WTC11 (cell line): ENCODE measurements around the gene NIPA2. TPM values are rescaled to one million over a fixed set of nuclear protein-coding genes. Genes with fewer than 3 reads are reported as not detected.

Experiments
- ATAC-seq: fragments of 200-7000 bp; cut with Tn5 transposase; 2 replicates; pipeline ENCODE4 v1.10.0; 2021; ENCODE audit warnings: mild to moderate bottlenecking, moderate library complexity
- CTCF ChIA-PET: fragments of 300-600 bp; sonication (Branson Sonifier 250); formaldehyde crosslinking; loops from one replicate; lab custom pipeline; 2021; ENCODE audit warnings: antibody characterized with exemption; lab: Charles Lee
- POLR2A ChIA-PET: fragments of 350-600 bp; sonication (Branson Sonifier 250); formaldehyde crosslinking; loops from one replicate; lab custom pipeline; 2021; ENCODE audit warnings: antibody characterized with exemption; lab: Charles Lee
- DNase-seq: peaks from one replicate; pipeline ENCODE4 v3.0.0; 2021; ENCODE audit warnings: low spot score
- H3K27ac Mint-ChIP-seq: 2 replicates; pipeline ENCODE4 v1.8.0; 2021; ENCODE audit warnings: mixed read lengths
- H3K27me3 Mint-ChIP-seq: 2 replicates; pipeline ENCODE4 v1.8.0; 2021; ENCODE audit warnings: low read depth, mild to moderate bottlenecking, moderate library complexity, mixed read lengths
- H3K36me3 Mint-ChIP-seq: 2 replicates; pipeline ENCODE4 v1.8.0; 2021; ENCODE audit warnings: mixed read lengths
- H3K4me1 Mint-ChIP-seq: 2 replicates; pipeline ENCODE4 v1.8.0; 2022; ENCODE audit warnings: mixed read lengths
- H3K4me3 Mint-ChIP-seq: 2 replicates; pipeline ENCODE4 v1.8.0; 2021; ENCODE audit warnings: mild to moderate bottlenecking, moderate library complexity, mixed read lengths
- H3K9me3 Mint-ChIP-seq: 2 replicates; pipeline ENCODE4 v1.8.0; 2021; ENCODE audit warnings: mixed read lengths
- CBFB ChIP-seq: sonication (generic); formaldehyde crosslinking; IDR thresholded peaks from 2 replicates; pipeline ENCODE4 v1.8.1; 2022; ENCODE audit warnings: mild to moderate bottlenecking, low read depth, missing genetic modification reagents
- ESRRA ChIP-seq: sonication (generic); formaldehyde crosslinking; IDR thresholded peaks from 2 replicates; pipeline ENCODE4 v1.8.1; 2022; ENCODE audit warnings: mild to moderate bottlenecking, missing genetic modification reagents, borderline replicate concordance
- FOXP1 ChIP-seq: sonication (generic); formaldehyde crosslinking; IDR thresholded peaks from 2 replicates; pipeline ENCODE4 v1.8.0; 2022; ENCODE audit warnings: missing genetic modification reagents, mild to moderate bottlenecking, moderate library complexity, borderline replicate concordance
- GRHL2 ChIP-seq: fragments of 250-450 bp; sonication (Bioruptor Pico); IDR thresholded peaks from 2 replicates; pipeline ENCODE4 v1.8.0; 2022; ENCODE audit warnings: mild to moderate bottlenecking, moderate library complexity; ENCODE audit not compliant: insufficient replicate concordance, severe bottlenecking
- JAZF1 ChIP-seq: fragments of 250-450 bp; sonication (Bioruptor Pico); IDR thresholded peaks from 2 replicates; pipeline ENCODE4 v1.9.0; 2021; ENCODE audit warnings: moderate library complexity, mild to moderate bottlenecking, inconsistent platforms
- MYBL2 ChIP-seq: sonication (generic); formaldehyde crosslinking; IDR thresholded peaks from 2 replicates; pipeline ENCODE4 v1.8.1; 2023; ENCODE audit warnings: mild to moderate bottlenecking, moderate library complexity, missing genetic modification reagents
- NFATC4 ChIP-seq: fragments of 250-450 bp; sonication (Bioruptor Pico); IDR thresholded peaks from 2 replicates; pipeline ENCODE4 v1.9.0; 2021; ENCODE audit warnings: mild to moderate bottlenecking
- NR1H2 ChIP-seq: sonication (generic); formaldehyde crosslinking; IDR thresholded peaks from 2 replicates; pipeline ENCODE4 v1.9.0; 2021; ENCODE audit warnings: mild to moderate bottlenecking, moderate library complexity, missing genetic modification reagents
- SMAD4 ChIP-seq: sonication (generic); formaldehyde crosslinking; IDR thresholded peaks from 2 replicates; pipeline ENCODE4 v1.8.0; 2022; ENCODE audit warnings: mild to moderate bottlenecking, missing genetic modification reagents
- SP1 ChIP-seq: sonication (generic); formaldehyde crosslinking; conservative IDR thresholded peaks from 2 replicates; pipeline ENCODE4 v1.8.1; 2022; ENCODE audit warnings: missing genetic modification reagents
- ZNF232 ChIP-seq: sonication (generic); formaldehyde crosslinking; IDR thresholded peaks from 2 replicates; pipeline ENCODE4 v1.8.0; 2022; ENCODE audit warnings: mild to moderate bottlenecking, missing genetic modification reagents
- ZNF416 ChIP-seq: fragments of 250-450 bp; sonication (Bioruptor Pico); IDR thresholded peaks from 2 replicates; pipeline ENCODE4 v1.9.0; 2021; ENCODE audit warnings: mild to moderate bottlenecking, inconsistent platforms
- ZNF423 ChIP-seq: fragments of 250-450 bp; sonication (Bioruptor Pico); IDR thresholded peaks from 2 replicates; pipeline ENCODE4 v2.1.2; 2022; ENCODE audit warnings: mild to moderate bottlenecking, moderate library complexity
- total RNA-seq: library from RNA; stranded (reverse); gene quantifications from 3 replicates; pipeline ENCODE4 v1.2.3, GENCODE V29; 2021
- TF ChIP-seq, protein P1 (sequence below): sonication (generic); formaldehyde crosslinking; IDR thresholded peaks from 2 replicates; pipeline ENCODE4 v1.8.1; 2023; ENCODE audit warnings: mild to moderate bottlenecking, missing genetic modification reagents
- TF ChIP-seq, protein P2 (sequence below): sonication (generic); formaldehyde crosslinking; conservative IDR thresholded peaks from 2 replicates; pipeline ENCODE4 v1.8.1; 2022; ENCODE audit warnings: mild to moderate bottlenecking, missing genetic modification reagents
- TF ChIP-seq, protein P3 (sequence below): fragments of 250-450 bp; sonication (Bioruptor Pico); IDR thresholded peaks from 2 replicates; pipeline ENCODE4 v1.8.0; 2021; ENCODE audit warnings: mild to moderate bottlenecking
- TF ChIP-seq, protein P4 (sequence below): fragments of 250-450 bp; sonication (Bioruptor Pico); IDR thresholded peaks from 2 replicates; pipeline ENCODE4 v2.1.2; 2022; ENCODE audit warnings: mild to moderate bottlenecking, moderate library complexity
- TF ChIP-seq, protein P5 (sequence below): sonication (generic); formaldehyde crosslinking; IDR thresholded peaks from 2 replicates; pipeline ENCODE4 v1.8.0; 2022; ENCODE audit warnings: missing genetic modification reagents
- TF ChIP-seq, protein P6 (sequence below): sonication (generic); formaldehyde crosslinking; IDR thresholded peaks from 2 replicates; pipeline ENCODE4 v1.8.1; 2022; ENCODE audit warnings: low read depth, missing genetic modification reagents, borderline replicate concordance
- TF ChIP-seq, protein P7 (sequence below): sonication (generic); formaldehyde crosslinking; conservative IDR thresholded peaks from 2 replicates; pipeline ENCODE4 v1.8.1; 2023; ENCODE audit warnings: mild to moderate bottlenecking, low read depth, missing genetic modification reagents, moderate library complexity

Gene NIPA2
- total RNA-seq, 1 experiment from 2014 or later = 79.5 TPM

DNA sequence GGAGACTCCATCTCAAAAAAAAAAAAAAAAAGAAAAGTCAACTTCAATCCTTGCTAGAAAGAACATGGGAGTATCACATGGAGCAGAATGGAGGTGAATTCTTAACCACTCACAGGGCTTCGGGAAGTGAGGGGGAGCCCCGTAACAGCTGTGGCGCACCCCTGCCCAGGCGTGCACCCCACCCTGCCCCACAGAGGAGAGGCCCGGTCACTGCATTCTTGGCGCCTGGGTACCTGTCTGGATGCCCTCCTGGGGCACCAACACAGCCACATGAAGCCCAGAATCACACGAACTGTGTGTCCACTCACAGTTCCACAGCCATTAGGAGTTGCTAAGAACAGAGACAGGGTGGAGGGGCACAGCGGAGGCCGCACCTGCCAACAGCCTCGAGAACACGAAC, 51.8 kb downstream of the NIPA2 start:
- POLR2A ChIA-PET = no interaction called here
- no peaks in the 10 kb centered on the region for H3K9me3 Mint-ChIP-seq
- H3K36me3 Mint-ChIP-seq = peaks cover 27% of the 10 kb centered on the region; the same call in 1 of the 2 replicates
- ATAC-seq = no peak
- TF ChIP-seq, protein P1, sequence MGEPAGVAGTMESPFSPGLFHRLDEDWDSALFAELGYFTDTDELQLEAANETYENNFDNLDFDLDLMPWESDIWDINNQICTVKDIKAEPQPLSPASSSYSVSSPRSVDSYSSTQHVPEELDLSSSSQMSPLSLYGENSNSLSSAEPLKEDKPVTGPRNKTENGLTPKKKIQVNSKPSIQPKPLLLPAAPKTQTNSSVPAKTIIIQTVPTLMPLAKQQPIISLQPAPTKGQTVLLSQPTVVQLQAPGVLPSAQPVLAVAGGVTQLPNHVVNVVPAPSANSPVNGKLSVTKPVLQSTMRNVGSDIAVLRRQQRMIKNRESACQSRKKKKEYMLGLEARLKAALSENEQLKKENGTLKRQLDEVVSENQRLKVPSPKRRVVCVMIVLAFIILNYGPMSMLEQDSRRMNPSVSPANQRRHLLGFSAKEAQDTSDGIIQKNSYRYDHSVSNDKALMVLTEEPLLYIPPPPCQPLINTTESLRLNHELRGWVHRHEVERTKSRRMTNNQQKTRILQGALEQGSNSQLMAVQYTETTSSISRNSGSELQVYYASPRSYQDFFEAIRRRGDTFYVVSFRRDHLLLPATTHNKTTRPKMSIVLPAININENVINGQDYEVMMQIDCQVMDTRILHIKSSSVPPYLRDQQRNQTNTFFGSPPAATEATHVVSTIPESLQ (CRISPR knock-in tag) = no peak
- TF ChIP-seq, protein P2, sequence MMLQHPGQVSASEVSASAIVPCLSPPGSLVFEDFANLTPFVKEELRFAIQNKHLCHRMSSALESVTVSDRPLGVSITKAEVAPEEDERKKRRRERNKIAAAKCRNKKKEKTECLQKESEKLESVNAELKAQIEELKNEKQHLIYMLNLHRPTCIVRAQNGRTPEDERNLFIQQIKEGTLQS (CRISPR knock-in tag) = no peak
- TF ChIP-seq MYBL2 (no peak), NFATC4 (no peak)
- TF ChIP-seq, protein P3, sequence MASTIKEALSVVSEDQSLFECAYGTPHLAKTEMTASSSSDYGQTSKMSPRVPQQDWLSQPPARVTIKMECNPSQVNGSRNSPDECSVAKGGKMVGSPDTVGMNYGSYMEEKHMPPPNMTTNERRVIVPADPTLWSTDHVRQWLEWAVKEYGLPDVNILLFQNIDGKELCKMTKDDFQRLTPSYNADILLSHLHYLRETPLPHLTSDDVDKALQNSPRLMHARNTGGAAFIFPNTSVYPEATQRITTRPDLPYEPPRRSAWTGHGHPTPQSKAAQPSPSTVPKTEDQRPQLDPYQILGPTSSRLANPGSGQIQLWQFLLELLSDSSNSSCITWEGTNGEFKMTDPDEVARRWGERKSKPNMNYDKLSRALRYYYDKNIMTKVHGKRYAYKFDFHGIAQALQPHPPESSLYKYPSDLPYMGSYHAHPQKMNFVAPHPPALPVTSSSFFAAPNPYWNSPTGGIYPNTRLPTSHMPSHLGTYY (CRISPR knock-in tag) = no peak
- TF ChIP-seq, protein P4, sequence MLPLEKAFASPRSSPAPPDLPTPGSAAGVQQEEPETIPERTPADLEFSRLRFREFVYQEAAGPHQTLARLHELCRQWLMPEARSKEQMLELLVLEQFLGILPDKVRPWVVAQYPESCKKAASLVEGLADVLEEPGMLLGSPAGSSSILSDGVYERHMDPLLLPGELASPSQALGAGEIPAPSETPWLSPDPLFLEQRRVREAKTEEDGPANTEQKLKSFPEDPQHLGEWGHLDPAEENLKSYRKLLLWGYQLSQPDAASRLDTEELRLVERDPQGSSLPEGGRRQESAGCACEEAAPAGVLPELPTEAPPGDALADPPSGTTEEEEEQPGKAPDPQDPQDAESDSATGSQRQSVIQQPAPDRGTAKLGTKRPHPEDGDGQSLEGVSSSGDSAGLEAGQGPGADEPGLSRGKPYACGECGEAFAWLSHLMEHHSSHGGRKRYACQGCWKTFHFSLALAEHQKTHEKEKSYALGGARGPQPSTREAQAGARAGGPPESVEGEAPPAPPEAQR (CRISPR knock-in tag) = no peak
- TF ChIP-seq, all 79 proteins: peak for 0
- no peaks in the 10 kb centered on the region for H3K27me3 Mint-ChIP-seq
- H3K4me1 Mint-ChIP-seq = peaks cover under 1% of the 10 kb centered on the region; the same call in 1 of the 2 replicates
- CTCF ChIA-PET = interaction anchor here (0.7 kb wide), 1 partner anchor 32 kb away, joined by 4 read pairs; no protein-coding TSS in a partner anchor
- DNase-seq = no peak
- H3K4me3 Mint-ChIP-seq = no peak overlapping the region
- no peak overlapping the region for H3K27ac Mint-ChIP-seq

DNA sequence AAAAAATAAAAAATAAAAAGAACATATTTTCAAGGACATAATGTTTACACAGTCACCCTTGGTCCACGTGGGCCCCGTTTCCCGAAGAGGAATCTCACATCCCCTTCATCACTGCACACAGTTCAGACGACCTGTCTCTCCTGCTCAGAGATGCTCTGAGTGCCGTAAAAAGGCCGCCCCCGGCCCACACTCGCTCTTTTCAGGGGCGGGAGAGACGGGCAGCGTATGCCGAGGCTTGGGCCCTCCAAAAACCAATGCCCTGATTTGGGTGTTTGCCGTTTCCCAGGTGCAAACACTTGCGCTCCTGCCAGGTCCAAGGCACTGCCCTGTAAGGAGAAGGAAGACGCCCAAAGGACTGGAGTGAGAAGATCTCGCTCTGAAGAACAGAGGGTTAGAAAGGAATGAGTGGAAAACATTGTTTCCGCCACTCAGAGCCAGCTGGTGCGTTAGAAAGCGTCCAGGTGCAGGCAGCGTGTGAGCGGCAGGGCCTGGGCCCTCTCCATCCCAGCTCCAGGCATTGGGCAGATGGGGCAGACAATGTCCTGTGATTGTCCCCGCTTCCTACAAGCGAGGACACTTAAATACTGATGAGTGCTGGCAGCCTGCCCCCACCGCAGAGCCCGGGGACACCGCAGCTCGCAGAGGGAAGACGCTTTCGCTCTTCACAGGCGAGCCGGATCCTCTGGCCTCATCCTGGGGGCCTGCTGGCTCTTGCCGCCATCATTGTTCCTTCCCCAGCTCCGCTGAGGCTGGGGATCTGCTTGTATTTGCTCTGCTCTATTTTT, 53.2 kb downstream of the NIPA2 start:
- Mint-ChIP-seq H3K4me1 (no peaks in the 10 kb centered on the region), H3K27ac (peak overlapping the region; percentile 19; the same call in 1 of the 2 replicates), H3K36me3 (peaks cover 24% of the 10 kb centered on the region; the same call in 1 of the 2 replicates), H3K4me3 (no peak overlapping the region), H3K27me3 (no peaks in the 10 kb centered on the region), H3K9me3 (no peaks in the 10 kb centered on the region)
- CTCF ChIA-PET = interaction anchor here (1.0 to 1.1 kb wide), 2 partner anchors 7 to 72 kb away, joined by 3 read pairs; no protein-coding TSS in a partner anchor
- no peak for ATAC-seq
- no peak for DNase-seq
- POLR2A ChIA-PET = no interaction called here
- TF ChIP-seq, protein P2 (CRISPR knock-in tag) = no peak
- TF ChIP-seq, protein P5, sequence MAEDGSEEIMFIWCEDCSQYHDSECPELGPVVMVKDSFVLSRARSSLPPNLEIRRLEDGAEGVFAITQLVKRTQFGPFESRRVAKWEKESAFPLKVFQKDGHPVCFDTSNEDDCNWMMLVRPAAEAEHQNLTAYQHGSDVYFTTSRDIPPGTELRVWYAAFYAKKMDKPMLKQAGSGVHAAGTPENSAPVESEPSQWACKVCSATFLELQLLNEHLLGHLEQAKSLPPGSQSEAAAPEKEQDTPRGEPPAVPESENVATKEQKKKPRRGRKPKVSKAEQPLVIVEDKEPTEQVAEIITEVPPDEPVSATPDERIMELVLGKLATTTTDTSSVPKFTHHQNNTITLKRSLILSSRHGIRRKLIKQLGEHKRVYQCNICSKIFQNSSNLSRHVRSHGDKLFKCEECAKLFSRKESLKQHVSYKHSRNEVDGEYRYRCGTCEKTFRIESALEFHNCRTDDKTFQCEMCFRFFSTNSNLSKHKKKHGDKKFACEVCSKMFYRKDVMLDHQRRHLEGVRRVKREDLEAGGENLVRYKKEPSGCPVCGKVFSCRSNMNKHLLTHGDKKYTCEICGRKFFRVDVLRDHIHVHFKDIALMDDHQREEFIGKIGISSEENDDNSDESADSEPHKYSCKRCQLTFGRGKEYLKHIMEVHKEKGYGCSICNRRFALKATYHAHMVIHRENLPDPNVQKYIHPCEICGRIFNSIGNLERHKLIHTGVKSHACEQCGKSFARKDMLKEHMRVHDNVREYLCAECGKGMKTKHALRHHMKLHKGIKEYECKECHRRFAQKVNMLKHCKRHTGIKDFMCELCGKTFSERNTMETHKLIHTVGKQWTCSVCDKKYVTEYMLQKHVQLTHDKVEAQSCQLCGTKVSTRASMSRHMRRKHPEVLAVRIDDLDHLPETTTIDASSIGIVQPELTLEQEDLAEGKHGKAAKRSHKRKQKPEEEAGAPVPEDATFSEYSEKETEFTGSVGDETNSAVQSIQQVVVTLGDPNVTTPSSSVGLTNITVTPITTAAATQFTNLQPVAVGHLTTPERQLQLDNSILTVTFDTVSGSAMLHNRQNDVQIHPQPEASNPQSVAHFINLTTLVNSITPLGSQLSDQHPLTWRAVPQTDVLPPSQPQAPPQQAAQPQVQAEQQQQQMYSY (CRISPR knock-in tag) = no peak
- TF ChIP-seq, protein P6, sequence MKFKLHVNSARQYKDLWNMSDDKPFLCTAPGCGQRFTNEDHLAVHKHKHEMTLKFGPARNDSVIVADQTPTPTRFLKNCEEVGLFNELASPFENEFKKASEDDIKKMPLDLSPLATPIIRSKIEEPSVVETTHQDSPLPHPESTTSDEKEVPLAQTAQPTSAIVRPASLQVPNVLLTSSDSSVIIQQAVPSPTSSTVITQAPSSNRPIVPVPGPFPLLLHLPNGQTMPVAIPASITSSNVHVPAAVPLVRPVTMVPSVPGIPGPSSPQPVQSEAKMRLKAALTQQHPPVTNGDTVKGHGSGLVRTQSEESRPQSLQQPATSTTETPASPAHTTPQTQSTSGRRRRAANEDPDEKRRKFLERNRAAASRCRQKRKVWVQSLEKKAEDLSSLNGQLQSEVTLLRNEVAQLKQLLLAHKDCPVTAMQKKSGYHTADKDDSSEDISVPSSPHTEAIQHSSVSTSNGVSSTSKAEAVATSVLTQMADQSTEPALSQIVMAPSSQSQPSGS = no peak
- TF ChIP-seq ZNF423 (CRISPR knock-in tag) (no peak), FOXP1 (no peak), ZNF416 (CRISPR knock-in tag) (no peak), ESRRA (CRISPR knock-in tag) (no peak), SMAD4 (CRISPR knock-in tag) (no peak), NR1H2 (no peak), JAZF1 (no peak), ZNF232 (CRISPR knock-in tag) (no peak), SP1 (CRISPR knock-in tag) (no peak), CBFB (no peak), GRHL2 (CRISPR knock-in tag) (no peak)
- TF ChIP-seq, protein P7, sequence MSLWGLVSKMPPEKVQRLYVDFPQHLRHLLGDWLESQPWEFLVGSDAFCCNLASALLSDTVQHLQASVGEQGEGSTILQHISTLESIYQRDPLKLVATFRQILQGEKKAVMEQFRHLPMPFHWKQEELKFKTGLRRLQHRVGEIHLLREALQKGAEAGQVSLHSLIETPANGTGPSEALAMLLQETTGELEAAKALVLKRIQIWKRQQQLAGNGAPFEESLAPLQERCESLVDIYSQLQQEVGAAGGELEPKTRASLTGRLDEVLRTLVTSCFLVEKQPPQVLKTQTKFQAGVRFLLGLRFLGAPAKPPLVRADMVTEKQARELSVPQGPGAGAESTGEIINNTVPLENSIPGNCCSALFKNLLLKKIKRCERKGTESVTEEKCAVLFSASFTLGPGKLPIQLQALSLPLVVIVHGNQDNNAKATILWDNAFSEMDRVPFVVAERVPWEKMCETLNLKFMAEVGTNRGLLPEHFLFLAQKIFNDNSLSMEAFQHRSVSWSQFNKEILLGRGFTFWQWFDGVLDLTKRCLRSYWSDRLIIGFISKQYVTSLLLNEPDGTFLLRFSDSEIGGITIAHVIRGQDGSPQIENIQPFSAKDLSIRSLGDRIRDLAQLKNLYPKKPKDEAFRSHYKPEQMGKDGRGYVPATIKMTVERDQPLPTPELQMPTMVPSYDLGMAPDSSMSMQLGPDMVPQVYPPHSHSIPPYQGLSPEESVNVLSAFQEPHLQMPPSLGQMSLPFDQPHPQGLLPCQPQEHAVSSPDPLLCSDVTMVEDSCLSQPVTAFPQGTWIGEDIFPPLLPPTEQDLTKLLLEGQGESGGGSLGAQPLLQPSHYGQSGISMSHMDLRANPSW (CRISPR knock-in tag) = no peak
